Testis (tissue), 2 donors: Measurements from ENCODE around the gene TTC28.

Source experiments
- CTCF ChIP-seq, 3 experiments: fragments of 450-650 bp in 2 of 3; fragments of 200-600 bp in 1 of 3; sonication (generic) in 1 of 3; IDR thresholded peaks; one replicate each; pipeline ENCODE4 v1.5.1; 2016 to 2019; ENCODE audit warnings: antibody characterized with exemption in 3 of 3, mild to moderate bottlenecking in 2 of 3, moderate library complexity in 1 of 3
- POLR2A ChIP-seq: fragments of 450-650 bp; IDR thresholded peaks from one replicate; pipeline ENCODE4 v1.6.1; 2017; ENCODE audit warnings: antibody characterized with exemption, mild to moderate bottlenecking, moderate library complexity

- no peak for TF ChIP-seq CTCF (IDR thresholded peaks at IDR 0.05)
- no peak for TF ChIP-seq POLR2A
Observed at GRCh38 chr22:28232204-28232603, 447.4 kb downstream of the TTC28 start.
